ENCODE data around the gene SLC6A7.
"Not testable (repeated sequence)": the region's sequence is repeated elsewhere in the genome, so short reads cannot be mapped to it uniquely, and the experiment has no call there.

Gene SLC6A7

GRCh38 chr5:150246429-150246828 lies 56.6 kb downstream of the SLC6A7 start:
- no peak for DNase-seq

DNA sequence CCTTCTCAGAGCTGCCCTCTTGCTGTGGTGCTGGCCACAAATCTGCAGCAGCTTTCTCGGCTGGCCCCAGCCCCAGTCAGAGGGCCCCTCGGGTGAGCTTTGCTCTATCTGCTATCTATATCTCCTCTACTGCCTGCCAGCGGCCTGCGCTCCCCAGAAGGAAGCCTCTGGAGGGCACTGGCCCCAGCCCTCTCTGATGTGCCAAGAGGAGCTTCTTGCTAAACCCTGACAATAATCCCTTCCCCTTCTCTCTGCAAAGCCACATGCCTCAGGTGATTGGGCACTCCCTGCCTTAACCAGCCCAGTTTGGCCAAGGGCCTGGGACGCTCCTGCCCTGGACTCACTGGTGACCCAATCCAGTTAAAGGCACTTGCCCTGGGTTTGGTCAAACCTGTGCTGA lies 57.0 kb downstream of the SLC6A7 start:
- no peak for DNase-seq

- DNase-seq = no peak
Measured at GRCh38 chr5:150247726-150248125, 57.9 kb downstream of the SLC6A7 start.

DNA sequence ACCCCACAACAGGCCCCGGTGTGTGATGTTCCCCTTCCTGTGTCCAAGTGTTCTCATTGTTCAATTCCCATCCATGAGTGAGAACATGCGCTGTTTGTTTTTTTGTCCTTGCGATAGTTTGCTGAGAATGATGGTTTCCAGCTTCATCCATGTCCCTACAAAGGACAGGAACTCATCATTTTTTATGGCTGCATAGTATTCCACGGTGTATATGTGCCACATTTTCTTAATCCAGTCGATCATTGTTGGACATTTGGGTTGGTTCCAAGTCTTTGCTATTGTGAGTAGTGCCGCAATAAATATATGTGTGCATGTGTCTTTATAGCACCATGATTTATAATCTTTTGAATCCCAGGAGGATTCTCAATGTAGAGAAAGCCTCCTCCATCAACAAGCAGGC lies 58.6 kb downstream of the SLC6A7 start:
- DNase-seq = not testable (repeated sequence)

- no peak for DNase-seq
Measured at GRCh38 chr5:150248946-150249345, 59.1 kb downstream of the SLC6A7 start.

DNA sequence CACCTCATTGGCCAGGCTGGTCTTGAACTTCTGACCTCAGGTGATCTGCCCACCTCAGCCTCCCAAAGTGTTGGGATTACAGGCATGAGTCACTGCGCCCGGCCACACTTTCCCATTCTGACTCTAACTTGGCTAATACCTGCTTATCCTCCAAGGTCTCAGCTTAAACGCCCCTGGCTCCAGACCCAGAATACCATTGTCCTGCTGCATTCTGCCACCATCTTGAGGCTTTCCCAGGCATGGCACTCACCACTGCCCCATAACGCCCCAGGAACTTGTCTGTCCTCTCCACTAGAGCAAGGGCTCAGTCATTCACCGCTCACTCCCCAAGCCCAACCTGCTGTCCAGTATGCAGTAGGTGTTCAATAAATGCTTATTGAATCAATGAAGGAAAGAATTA lies 59.9 kb downstream of the SLC6A7 start:
- no peak for DNase-seq

DNA sequence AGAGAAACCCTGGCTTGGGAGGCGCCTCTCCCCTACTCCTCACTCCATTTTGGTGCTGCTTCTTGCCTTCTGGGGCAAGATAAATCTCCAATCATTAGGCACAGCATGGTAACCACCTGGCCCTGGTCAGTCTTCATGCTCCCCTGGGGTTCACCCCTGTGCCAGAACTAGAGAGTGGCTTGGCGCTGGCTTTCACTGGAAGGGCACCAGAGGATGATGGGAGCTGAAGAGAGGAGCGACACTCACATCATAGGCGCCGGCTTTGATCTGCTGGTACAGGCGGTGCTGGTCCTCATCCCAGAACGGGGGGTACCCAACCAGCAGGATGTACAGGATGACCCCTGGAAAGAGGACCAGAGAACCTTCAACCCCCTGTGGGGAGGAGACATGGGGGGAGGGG lies 61.6 kb downstream of the SLC6A7 start:
- no peak for DNase-seq

GRCh38 chr5:150252489-150252888 lies 62.6 kb downstream of the SLC6A7 start:
- DNase-seq = no peak

DNA sequence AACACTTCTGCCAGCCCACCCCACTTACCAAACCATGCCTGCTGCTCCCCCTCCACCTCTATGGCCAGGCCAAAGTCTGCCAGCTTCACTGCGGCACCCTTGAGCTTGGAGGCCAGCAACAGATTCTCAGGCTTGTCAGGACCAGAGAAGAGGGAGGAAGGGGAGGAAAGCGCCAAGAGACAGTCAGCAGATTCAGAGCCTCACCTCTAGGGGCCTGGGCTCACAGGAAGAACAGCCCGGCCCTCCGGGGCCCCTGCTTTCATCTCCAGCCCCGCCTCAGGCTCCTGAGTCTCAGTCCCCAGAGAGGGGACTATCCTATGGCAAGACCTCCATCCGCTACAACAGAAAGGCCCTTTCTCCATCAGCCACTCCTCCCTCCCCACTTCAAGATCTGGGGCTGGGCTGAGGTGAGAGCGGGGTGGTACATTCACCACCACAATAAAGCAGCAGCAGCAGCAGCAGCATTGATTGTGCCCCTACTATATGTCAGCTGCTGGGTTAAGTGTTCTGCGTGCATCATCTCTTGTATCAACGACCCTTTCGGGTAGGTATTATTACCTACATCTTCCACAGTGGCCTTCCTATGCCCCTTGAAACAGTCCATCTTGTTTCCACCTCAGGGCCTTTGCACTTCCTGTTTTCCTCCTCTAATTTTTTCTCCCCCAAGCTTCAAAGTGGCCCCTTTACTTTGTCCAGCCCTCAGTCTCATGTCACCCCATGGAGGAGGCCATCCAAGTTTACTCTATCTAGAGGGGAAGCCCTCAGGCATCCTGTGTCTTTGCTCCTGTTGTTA lies 63.8 kb downstream of the SLC6A7 start:
- no peak for DNase-seq

DNA sequence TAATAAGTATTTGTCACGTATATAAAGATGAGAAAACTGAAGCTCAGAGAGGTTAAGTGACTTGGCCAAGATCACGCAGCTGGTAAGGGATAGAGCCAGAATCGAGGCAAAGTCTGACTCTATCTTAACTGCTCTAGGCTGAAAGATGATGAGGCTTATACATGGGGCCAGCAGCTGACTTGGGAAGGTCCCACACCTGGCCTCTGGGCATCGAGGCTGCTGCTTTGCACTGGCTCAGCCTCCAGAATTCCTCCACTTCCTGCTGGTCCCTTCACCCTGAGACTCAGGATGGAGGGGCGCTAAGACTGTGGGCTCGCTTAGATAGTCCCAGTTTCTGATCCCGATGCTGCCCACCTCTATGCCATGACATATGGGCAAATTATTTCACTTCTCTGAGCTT lies 64.5 kb downstream of the SLC6A7 start:
- DNase-seq = no peak

- no peak for DNase-seq
Measured at GRCh38 chr5:150254774-150255173, 64.9 kb downstream of the SLC6A7 start.

- no peak for DNase-seq
Measured at GRCh38 chr5:150255659-150256409, 66.0 kb downstream of the SLC6A7 start.

- no peak for DNase-seq
Measured at GRCh38 chr5:150256410-150257064, 66.7 kb downstream of the SLC6A7 start.

DNA sequence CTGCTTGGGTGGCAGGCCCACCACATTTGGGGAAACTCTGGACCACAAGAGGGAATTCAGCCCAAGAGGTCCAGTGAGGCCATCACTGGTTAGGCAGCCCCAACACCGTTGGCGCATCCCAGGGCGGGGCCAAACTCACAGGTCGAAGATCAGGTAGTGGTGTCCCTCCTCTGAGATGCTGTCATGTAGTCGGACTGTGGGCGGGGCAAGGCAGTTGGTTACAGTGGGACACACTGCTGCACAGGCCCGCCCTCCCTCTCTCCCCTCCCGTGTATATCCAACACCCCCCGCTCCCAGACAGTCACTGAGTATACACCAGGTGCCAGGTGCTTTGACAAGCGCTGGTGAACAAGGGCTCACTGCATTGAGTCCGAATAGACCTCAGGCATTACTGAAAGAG lies 67.6 kb downstream of the SLC6A7 start:
- DNase-seq = no peak

DNA sequence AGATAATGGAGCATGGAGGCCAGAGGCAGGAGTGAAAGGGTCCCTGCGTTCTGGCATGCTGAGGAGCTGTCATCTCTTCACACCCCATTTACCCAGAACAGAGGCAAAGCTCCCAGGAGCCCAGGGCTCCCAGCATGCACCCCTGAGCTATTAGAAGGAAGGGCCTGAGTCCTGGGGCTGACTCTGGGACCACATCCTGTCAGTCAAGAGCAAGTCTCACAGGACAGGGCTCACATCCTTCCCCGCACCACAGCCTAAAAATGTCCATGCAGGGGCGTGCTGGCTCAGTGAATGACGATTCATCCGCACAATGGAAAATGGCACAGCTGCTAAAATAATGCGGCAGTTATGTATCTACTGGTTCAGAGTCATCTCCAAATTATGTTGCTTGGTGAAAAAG lies 68.3 kb downstream of the SLC6A7 start:
- no peak for DNase-seq
